IPS-NIHi7 (cell line): ENCODE measurements around the gene ERICH4.
"Not testable (repeated sequence)": the region's sequence is repeated elsewhere in the genome, so short reads cannot be mapped to it uniquely, and the experiment has no call there.

Source experiments
- DNase-seq: peaks from one replicate; pipeline ENCODE4 v3.0.0; 2012; ENCODE audit warnings: mixed read lengths; ENCODE audit errors: extremely low spot score

Gene ERICH4

GRCh38 chr19:41478875-41479756 is 36.2 kb downstream of the ERICH4 start:
- no peak for DNase-seq

GRCh38 chr19:41479757-41480191 is 36.8 kb downstream of the ERICH4 start:
- no peak for DNase-seq

- DNase-seq, result no peak
These were observed 37.4 kb downstream of the ERICH4 start for GRCh38 chr19:41480336-41480735.

- no peak for DNase-seq
These were observed 41.9 kb downstream of the ERICH4 start for GRCh38 chr19:41484822-41485221.

GRCh38 chr19:41486953-41487352 is 44.0 kb downstream of the ERICH4 start:
- DNase-seq, result not testable (repeated sequence)

GRCh38 chr19:41492843-41493242 is 49.9 kb downstream of the ERICH4 start:
- DNase-seq, result no peak
